WTC11 (cell line): Measurements from ENCODE around the gene C10orf67.
"Not testable (repeated sequence)": the region's sequence is repeated elsewhere in the genome, so short reads cannot be mapped to it uniquely, and the experiment has no call there.

Experiments used
- CBFB ChIP-seq: sonication (generic); formaldehyde crosslinking; IDR thresholded peaks from 2 replicates; pipeline ENCODE4 v1.8.1; 2022; ENCODE audit warnings: mild to moderate bottlenecking, low read depth, missing genetic modification reagents
- CTCF ChIP-seq: fragments of 200-600 bp; IDR thresholded peaks from 2 replicates; pipeline ENCODE4 v1.8.0; 2022; ENCODE audit warnings: antibody characterized with exemption
- E2F1 ChIP-seq: sonication (generic); formaldehyde crosslinking; IDR thresholded peaks from 2 replicates; pipeline ENCODE4 v1.8.0; 2022; ENCODE audit warnings: mild to moderate bottlenecking, missing genetic modification reagents
- JUN ChIP-seq: sonication (generic); formaldehyde crosslinking; IDR thresholded peaks from 2 replicates; pipeline ENCODE4 v1.8.0; 2023; ENCODE audit warnings: mild to moderate bottlenecking, missing genetic modification reagents
- MAX ChIP-seq: sonication (generic); formaldehyde crosslinking; IDR thresholded peaks from 2 replicates; pipeline ENCODE4 v1.8.0; 2022; ENCODE audit warnings: mild to moderate bottlenecking, missing genetic modification reagents
- NR1H2 ChIP-seq: sonication (generic); formaldehyde crosslinking; IDR thresholded peaks from 2 replicates; pipeline ENCODE4 v1.9.0; 2021; ENCODE audit warnings: mild to moderate bottlenecking, moderate library complexity, missing genetic modification reagents
- ZNF121 ChIP-seq: sonication (generic); formaldehyde crosslinking; IDR thresholded peaks from 2 replicates; pipeline ENCODE4 v1.8.0; 2023; ENCODE audit warnings: missing genetic modification reagents

- TF ChIP-seq JUN (CRISPR knock-in tag); CTCF; MAX (CRISPR knock-in tag); NR1H2 (CRISPR knock-in tag); ZNF121 (CRISPR knock-in tag); E2F1 (CRISPR knock-in tag); CBFB (CRISPR knock-in tag): not testable (repeated sequence)
Observed at GRCh38 chr10:23350706-23351105, 6.1 kb upstream of the C10orf67 start.
